Vagina (tissue), 2 donors: ENCODE data around the gene DISP1.

Experiments used
- POLR2A ChIP-seq, 2 donors: fragments of 450-650 bp; IDR thresholded peaks; one replicate each; pipeline ENCODE4 v1.6.1; 2017; ENCODE audit warnings: antibody characterized with exemption in 2 of 2, mild to moderate bottlenecking in 2 of 2, moderate library complexity in 2 of 2
- POLR2AphosphoS5 ChIP-seq, 2 donors: sonication (generic); formaldehyde crosslinking; IDR thresholded peaks; one replicate each; pipeline ENCODE4 v1.9.0; 2017; ENCODE audit warnings: antibody characterized with exemption in 2 of 2, mild to moderate bottlenecking in 2 of 2, low read depth in 1 of 2; ENCODE audit not compliant: insufficient read depth in 1 of 2
- TF ChIP-seq, protein P1 (sequence below), 3 experiments: fragments of 450-650 bp in 2 of 3; fragments of 200-600 bp in 1 of 3; sonication (generic) in 1 of 3; IDR thresholded peaks; one replicate each; pipeline ENCODE4 v1.5.1; 2017 to 2019; ENCODE audit warnings: antibody characterized with exemption in 3 of 3, mild to moderate bottlenecking in 2 of 3, moderate library complexity in 2 of 3

GRCh38 chr1:222845763-222846162, 30.9 kb downstream of the DISP1 start:
- TF ChIP-seq, protein P1, sequence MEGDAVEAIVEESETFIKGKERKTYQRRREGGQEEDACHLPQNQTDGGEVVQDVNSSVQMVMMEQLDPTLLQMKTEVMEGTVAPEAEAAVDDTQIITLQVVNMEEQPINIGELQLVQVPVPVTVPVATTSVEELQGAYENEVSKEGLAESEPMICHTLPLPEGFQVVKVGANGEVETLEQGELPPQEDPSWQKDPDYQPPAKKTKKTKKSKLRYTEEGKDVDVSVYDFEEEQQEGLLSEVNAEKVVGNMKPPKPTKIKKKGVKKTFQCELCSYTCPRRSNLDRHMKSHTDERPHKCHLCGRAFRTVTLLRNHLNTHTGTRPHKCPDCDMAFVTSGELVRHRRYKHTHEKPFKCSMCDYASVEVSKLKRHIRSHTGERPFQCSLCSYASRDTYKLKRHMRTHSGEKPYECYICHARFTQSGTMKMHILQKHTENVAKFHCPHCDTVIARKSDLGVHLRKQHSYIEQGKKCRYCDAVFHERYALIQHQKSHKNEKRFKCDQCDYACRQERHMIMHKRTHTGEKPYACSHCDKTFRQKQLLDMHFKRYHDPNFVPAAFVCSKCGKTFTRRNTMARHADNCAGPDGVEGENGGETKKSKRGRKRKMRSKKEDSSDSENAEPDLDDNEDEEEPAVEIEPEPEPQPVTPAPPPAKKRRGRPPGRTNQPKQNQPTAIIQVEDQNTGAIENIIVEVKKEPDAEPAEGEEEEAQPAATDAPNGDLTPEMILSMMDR (IDR thresholded peaks at IDR 0.05), result no peak
- TF ChIP-seq POLR2A (IDR thresholded peaks at IDR 0.05) (no peak), POLR2AphosphoS5 (IDR thresholded peaks at IDR 0.05; ENCODE audit: insufficient read depth in 1 of 2, low read depth in 1 of 2) (no peak)
